Ectodermal cell (in vitro differentiated cells): ENCODE data around the gene GPR89A.
"Not testable (repeated sequence)": the region's sequence is repeated elsewhere in the genome, so short reads cannot be mapped to it uniquely, and the experiment has no call there.

Experiments used
- H3K27ac ChIP-seq: 2 replicates; pipeline ENCODE4 v1.7.0; 2013; ENCODE audit warnings: mild to moderate bottlenecking, low read depth, low read length; ENCODE audit not compliant: insufficient read depth, poor library complexity, severe bottlenecking
- H3K27me3 ChIP-seq: 2 replicates; pipeline ENCODE4 v1.7.0; 2013; ENCODE audit warnings: mild to moderate bottlenecking, low read length; ENCODE audit not compliant: insufficient read depth, control insufficient read depth, poor library complexity, severe bottlenecking
- H3K36me3 ChIP-seq: one replicate; pipeline ENCODE4 v1.7.0; 2013; ENCODE audit warnings: low read length; ENCODE audit not compliant: control insufficient read depth, insufficient read depth
- H3K4me1 ChIP-seq: one replicate; pipeline ENCODE4 v1.7.0; 2013; ENCODE audit warnings: low read length; ENCODE audit not compliant: control insufficient read depth, insufficient read depth
- H3K4me3 ChIP-seq: 2 replicates; pipeline ENCODE4 v1.7.0; 2013; ENCODE audit warnings: low read depth, low read length, control low read depth; ENCODE audit not compliant: insufficient read depth
- H3K9me3 ChIP-seq: 2 replicates; pipeline ENCODE4 v1.7.0; 2013; ENCODE audit warnings: mild to moderate bottlenecking, low read length, moderate library complexity; ENCODE audit not compliant: control insufficient read depth
- WGBS, 2 experiments: methylation state at CpG; one replicate each; pipeline ENCODE4 v1.1.7; 2013; ENCODE audit warnings: missing lambda C conversion rate in 2 of 2; 5-methylcytosine and 5-hydroxymethylcytosine counted together

GPR89A gene

DNA sequence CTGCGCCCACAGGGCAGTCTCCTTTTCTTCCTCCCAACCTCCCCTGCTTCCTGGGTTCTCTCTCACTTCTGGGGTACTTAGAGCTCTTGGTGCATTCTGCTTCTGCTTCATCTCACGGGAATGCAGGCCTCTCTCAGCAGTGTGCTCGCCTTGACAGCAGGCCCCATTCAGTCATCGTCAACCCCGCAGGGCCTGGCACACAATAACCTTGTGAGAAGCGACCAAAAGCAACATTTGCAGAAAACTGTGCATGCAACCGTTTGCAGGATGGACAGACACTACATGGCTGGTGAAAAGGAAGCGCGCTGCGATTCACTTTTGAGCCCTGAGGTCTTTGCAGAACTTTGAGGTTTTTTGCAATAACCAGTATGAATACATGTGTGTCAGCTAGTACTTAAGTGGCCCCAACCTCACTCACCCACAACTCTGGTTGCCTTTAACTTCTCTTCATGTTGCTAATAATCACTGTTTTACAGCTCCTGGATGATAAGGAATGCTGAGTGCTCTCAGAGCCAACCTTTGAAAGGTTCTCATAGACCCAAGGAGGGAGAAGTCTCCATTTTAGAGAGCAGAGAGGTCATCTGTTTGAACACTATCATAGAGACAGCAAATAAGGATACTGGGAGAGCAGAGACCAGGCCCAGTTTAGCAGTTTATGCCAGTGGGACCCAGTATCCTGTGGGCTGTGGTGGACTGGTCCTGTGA lies 109.0 kb downstream of the GPR89A start:
- H3K4me1 ChIP-seq: peaks cover 13% of the 10 kb centered on the region
- H3K27ac ChIP-seq: no peak overlapping the region
- no peaks in the 10 kb centered on the region for H3K9me3 ChIP-seq
- H3K27me3 ChIP-seq: peaks cover 8% of the 10 kb centered on the region
- no peaks in the 10 kb centered on the region for H3K36me3 ChIP-seq
- H3K4me3 ChIP-seq: no peak overlapping the region
- 58 to 63% methylated on average over 10 of the region's 10 CpGs for WGBS, 2 experiments

DNA sequence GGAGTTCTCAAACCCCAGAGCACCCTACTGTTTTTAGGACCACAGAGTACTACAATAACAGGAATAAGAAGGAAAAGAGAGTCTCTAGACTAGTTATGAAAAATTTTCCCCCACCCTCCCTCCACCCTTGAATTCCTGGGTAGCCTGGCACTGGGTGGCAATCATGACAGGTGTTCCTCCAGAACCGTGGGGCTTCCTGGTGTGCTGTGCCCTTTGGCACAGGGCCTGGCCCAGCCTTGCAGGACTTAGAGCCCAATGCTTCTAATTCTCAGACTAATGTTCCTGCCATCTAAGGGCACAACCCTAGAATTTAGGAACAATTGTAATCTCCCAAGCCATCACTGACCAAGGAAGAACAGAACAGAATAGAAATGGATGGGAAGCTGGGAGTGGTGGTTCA lies 110.0 kb downstream of the GPR89A start:
- H3K9me3 ChIP-seq: no peaks in the 10 kb centered on the region
- H3K27ac ChIP-seq: no peak overlapping the region
- 86 to 88% methylated on average over 1 of the region's 1 CpG for WGBS, 2 experiments
- H3K4me1 ChIP-seq: peaks cover 13% of the 10 kb centered on the region
- peaks cover 10% of the 10 kb centered on the region for H3K27me3 ChIP-seq
- no peak overlapping the region for H3K4me3 ChIP-seq
- H3K36me3 ChIP-seq: no peaks in the 10 kb centered on the region

DNA sequence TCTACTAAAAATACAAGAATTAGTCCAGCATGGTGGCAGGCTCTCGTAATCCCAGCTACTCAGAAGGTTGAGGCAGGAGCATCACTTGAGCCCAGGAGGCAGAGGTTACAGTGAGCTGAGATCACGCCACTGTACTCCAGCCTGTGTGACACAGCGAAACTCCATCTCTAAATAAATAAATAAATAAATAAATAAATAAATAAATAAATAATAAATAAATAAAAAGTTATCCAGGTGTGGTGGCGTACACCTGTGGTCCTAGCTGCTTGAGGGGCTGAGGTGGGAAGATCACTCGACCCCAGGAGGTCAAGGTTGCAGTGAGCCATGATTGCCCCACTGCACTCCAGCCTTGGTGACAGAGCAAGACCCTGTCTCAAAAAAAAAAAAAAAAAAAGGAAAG lies 110.7 kb downstream of the GPR89A start:
- H3K27ac ChIP-seq, H3K36me3 ChIP-seq, H3K4me3 ChIP-seq, H3K9me3 ChIP-seq: not testable (repeated sequence)
- Histone ChIP-seq H3K27me3 (peaks cover 10% of the 10 kb centered on the region), H3K4me1 (peaks cover 13% of the 10 kb centered on the region)
- 85 to 95% methylated on average over 4 of the region's 5 CpGs for WGBS, 2 experiments

DNA sequence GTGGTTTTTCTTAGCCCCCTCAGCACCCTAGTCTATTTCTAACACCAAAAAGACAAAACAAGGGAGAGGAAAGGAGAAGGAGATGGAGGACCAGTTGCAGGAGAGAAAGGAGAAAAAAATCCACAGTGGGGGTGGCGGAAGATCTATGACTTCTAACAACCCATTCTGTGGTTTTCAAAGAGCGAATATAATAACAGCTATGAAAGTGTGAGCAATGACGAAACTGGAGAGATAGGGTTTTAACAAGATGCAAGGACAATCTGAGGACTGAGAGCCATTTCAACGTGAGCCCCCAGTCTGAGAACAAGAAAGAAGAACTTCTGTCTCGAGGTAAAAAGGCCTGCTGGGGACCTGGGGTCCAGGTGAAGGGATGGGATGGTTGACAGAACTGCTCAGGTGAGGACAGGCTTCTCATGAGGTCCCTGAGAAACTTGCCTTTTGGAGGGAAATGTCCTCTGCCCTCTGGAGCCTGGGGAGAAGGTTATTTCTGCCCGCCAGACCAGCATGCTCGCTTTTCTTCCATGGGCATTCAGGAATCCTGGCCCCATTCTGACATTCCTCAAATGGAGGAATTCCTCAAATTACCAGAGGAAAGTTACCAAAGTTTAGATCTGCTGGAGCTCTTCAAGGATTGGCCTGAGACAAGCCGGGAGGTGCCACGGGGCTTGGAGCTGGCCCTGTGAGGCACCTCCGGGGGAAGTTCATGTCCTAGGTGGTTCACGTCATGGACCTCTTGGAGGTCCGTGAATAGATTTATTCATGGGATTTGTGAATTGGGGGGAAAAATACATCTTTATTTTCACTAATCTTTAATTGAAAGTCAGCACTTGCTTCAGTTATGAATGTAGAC lies 111.7 kb downstream of the GPR89A start, which contains the start of gene CD160:
Gene CD160 (plus strand): TSS at position 270 of the 850 bp plus-strand sequence. CDS start 8,829 bp downstream, outside the sequence.
- Histone ChIP-seq H3K9me3 (no peaks in the 10 kb centered on the region), H3K27me3 (peaks cover 10% of the 10 kb centered on the region), H3K4me3 (no peak within 1 kb of the TSS), H3K36me3 (no peaks in the 10 kb centered on the region), H3K4me1 (peaks cover 13% of the 10 kb centered on the region), H3K27ac (no peak within 1 kb of the TSS)
- WGBS, 2 experiments: 91 to 94% methylated on average over 11 to 12 of the region's 12 CpGs
